Natural killer cell (primary cell): Measurements from ENCODE around the gene CYTL1. TPM values are rescaled to one million over a fixed set of nuclear protein-coding genes. Genes with fewer than 3 reads are reported as not detected.

Source experiments
- ATAC-seq, 3 donors: fragments of 150-1000 bp in 2 of 3; fragments of 200-7000 bp in 1 of 3; cut with Tn5 transposase; 1 replicate in 1 of 3; 2 replicates in 2 of 3; pipeline ENCODE4 v1.10.0; 2021; ENCODE audit warnings: mild to moderate bottlenecking in 2 of 3, moderate library complexity in 2 of 3
- DNase-seq, 2 donors: peaks; one replicate each; pipeline versions ENCODE4 v3.0.0 to v3.0.0-alpha.2; 2013 to 2021; ENCODE audit warnings: mixed read lengths in 1 of 2
- H3K27ac ChIP-seq: one replicate; pipeline ENCODE4 v1.5.1; 2013; ENCODE audit warnings: mild to moderate bottlenecking, low read length
- H3K27me3 ChIP-seq: one replicate; pipeline ENCODE4 v1.6.1; 2013; ENCODE audit warnings: low read length; ENCODE audit not compliant: control insufficient read depth, insufficient read depth
- H3K36me3 ChIP-seq: one replicate; pipeline ENCODE4 v1.6.1; 2013; ENCODE audit warnings: low read length; ENCODE audit not compliant: control insufficient read depth, insufficient read depth
- H3K4me1 ChIP-seq: one replicate; pipeline ENCODE4 v1.6.1; 2013; ENCODE audit warnings: low read length; ENCODE audit not compliant: control insufficient read depth, insufficient read depth
- H3K4me3 ChIP-seq: one replicate; pipeline ENCODE4 v1.5.1; 2013; ENCODE audit warnings: low read length
- H3K9me3 ChIP-seq: one replicate; pipeline ENCODE4 v1.6.1; 2013; ENCODE audit warnings: low read length; ENCODE audit not compliant: control insufficient read depth, insufficient read depth
- H3K27ac Mint-ChIP-seq, 2 donors: one replicate each; pipeline ENCODE4 v1.8.0; 2022; ENCODE audit warnings: mild to moderate bottlenecking in 2 of 2, mixed read lengths in 2 of 2, moderate library complexity in 1 of 2
- H3K27me3 Mint-ChIP-seq, 2 donors: one replicate each; pipeline ENCODE4 v1.8.0; 2022; ENCODE audit warnings: low read depth in 2 of 2, mixed read lengths in 2 of 2
- H3K36me3 Mint-ChIP-seq: one replicate; pipeline ENCODE4 v1.8.0; 2022; ENCODE audit warnings: mixed read lengths
- H3K4me1 Mint-ChIP-seq, 2 donors: one replicate each; pipeline ENCODE4 v1.8.0; 2022; ENCODE audit warnings: mixed read lengths in 2 of 2
- H3K4me3 Mint-ChIP-seq: one replicate; pipeline ENCODE4 v1.8.0; 2022; ENCODE audit warnings: mild to moderate bottlenecking, moderate library complexity, mixed read lengths
- H3K9me3 Mint-ChIP-seq, 2 donors: one replicate each; pipeline ENCODE4 v1.8.0; 2022; ENCODE audit warnings: mixed read lengths in 2 of 2
- WGBS: methylation state at CpG from one replicate; pipeline ENCODE4 v1.1.7; 2013; ENCODE audit warnings: missing lambda C conversion rate; ENCODE audit not compliant: insufficient coverage; 5-methylcytosine and 5-hydroxymethylcytosine counted together
- intact Hi-C: fragments of 100-400 bp; cut with micrococcal nuclease; formaldehyde crosslinking; loops from one replicate; pipeline ENCODE4 v1.14.2; 2022
- total RNA-seq, 4 donors: library from RNA; stranded (reverse); fragments of 120-200 nt in 1 of 4; gene quantifications; one replicate each; pipeline versions ENCODE4 v1.2.3 to v1.2.4, GENCODE V29; 2013 to 2022
- TF ChIP-seq, protein P1 (sequence below): fragments of 200-600 bp; IDR thresholded peaks from one replicate; pipeline ENCODE4 v1.8.0; 2022; ENCODE audit warnings: antibody characterized with exemption

CYTL1 gene
- total RNA-seq, 3 donors from 2014 or later (not counting 1 experiment from before 2014, with no cell fraction given), result 1.00 to 4.4 (median 1.9) TPM

DNA sequence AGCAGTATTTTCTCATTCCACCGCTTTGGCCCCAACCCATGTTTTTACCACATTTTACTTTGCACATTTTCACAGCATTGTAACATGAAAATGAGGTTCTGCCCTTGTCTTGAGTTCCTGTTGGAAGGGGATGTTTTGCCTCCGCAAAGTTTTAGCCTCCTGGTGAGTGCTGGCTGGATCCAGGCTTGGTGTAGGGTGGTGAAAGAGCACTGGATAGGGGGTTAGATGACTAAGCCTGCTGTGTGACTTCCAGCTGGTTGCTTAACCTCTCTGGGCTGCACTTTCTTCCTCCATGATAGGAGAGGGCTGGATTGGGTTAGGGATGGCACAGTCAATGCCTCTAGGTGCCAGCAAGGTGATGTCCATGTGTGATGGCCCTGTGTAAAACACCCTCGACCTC lies 28.9 kb downstream of the CYTL1 start:
- H3K4me1 ChIP-seq, result peaks cover 22% of the 10 kb centered on the region
- Mint-ChIP-seq H3K36me3 (no peaks in the 10 kb centered on the region), H3K4me1 (peaks cover 39 to 48% of the 10 kb centered on the region in 2 donors), H3K27ac (peak overlapping the region; percentile 84), H3K27me3 (peaks cover 12 to 16% of the 10 kb centered on the region in 2 donors), H3K4me3 (no peak overlapping the region), H3K9me3 (no peaks in the 10 kb centered on the region)
- H3K27ac ChIP-seq, result peak overlapping the region; percentile 67
- TF ChIP-seq, protein P1, sequence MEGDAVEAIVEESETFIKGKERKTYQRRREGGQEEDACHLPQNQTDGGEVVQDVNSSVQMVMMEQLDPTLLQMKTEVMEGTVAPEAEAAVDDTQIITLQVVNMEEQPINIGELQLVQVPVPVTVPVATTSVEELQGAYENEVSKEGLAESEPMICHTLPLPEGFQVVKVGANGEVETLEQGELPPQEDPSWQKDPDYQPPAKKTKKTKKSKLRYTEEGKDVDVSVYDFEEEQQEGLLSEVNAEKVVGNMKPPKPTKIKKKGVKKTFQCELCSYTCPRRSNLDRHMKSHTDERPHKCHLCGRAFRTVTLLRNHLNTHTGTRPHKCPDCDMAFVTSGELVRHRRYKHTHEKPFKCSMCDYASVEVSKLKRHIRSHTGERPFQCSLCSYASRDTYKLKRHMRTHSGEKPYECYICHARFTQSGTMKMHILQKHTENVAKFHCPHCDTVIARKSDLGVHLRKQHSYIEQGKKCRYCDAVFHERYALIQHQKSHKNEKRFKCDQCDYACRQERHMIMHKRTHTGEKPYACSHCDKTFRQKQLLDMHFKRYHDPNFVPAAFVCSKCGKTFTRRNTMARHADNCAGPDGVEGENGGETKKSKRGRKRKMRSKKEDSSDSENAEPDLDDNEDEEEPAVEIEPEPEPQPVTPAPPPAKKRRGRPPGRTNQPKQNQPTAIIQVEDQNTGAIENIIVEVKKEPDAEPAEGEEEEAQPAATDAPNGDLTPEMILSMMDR, result no peak
- no peaks in the 10 kb centered on the region for H3K36me3 ChIP-seq
- DNase-seq (no peak), ATAC-seq (peak in 1 of 3 donors; percentile 6)
- intact Hi-C loops, result loop anchor here (5.0 to 10.0 kb wide), 3 partner anchors 48 to 824 kb away; no protein-coding TSS in a partner anchor
- no peak overlapping the region for H3K4me3 ChIP-seq
- H3K9me3 ChIP-seq, result no peaks in the 10 kb centered on the region
- no peaks in the 10 kb centered on the region for H3K27me3 ChIP-seq
- 68% methylated on average over 3 of the region's 3 CpGs for WGBS

DNA sequence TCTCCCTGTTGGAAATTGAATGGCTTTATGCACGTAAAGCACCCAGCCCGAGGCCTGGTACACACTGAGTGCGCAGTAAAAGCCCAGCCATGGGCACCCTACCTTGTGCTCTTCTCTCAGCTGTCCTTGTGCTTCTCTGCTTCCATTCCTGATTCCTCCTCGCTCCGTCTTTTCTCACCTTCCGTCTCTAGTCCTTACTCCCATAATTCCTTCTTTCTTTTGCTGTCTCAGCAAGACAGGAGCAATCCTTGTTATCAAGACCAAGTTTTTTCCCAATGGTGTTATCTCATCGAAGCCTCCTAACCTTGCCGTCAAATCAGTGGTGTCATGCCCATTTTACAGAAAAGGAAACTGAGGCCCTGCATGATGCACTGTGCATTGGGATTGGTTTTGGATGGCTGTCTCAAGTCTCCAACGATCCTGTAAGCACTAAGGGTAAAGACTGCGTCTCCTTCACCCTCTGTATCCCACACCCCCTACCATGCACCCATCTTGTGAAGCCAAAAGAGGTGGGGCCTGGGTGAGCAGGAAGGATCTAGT lies 30.1 kb downstream of the CYTL1 start:
- no peaks in the 10 kb centered on the region for H3K9me3 ChIP-seq
- intact Hi-C loops, result no loop called here
- Mint-ChIP-seq H3K4me3 (no peak overlapping the region), H3K36me3 (no peaks in the 10 kb centered on the region), H3K9me3 (no peaks in the 10 kb centered on the region), H3K27me3 (peaks cover 4 to 6% of the 10 kb centered on the region in 2 donors), H3K4me1 (peaks cover 29 to 43% of the 10 kb centered on the region in 2 donors), H3K27ac (no peak overlapping the region)
- H3K36me3 ChIP-seq, result no peaks in the 10 kb centered on the region
- 89% methylated on average over 9 of the region's 10 CpGs for WGBS
- ATAC-seq (no peak), DNase-seq (no peak)
- no peaks in the 10 kb centered on the region for H3K27me3 ChIP-seq
- H3K4me1 ChIP-seq, result peaks cover 17% of the 10 kb centered on the region
- no peak overlapping the region for H3K4me3 ChIP-seq
- TF ChIP-seq, protein P1, result no peak
- H3K27ac ChIP-seq, result no peak overlapping the region

DNA sequence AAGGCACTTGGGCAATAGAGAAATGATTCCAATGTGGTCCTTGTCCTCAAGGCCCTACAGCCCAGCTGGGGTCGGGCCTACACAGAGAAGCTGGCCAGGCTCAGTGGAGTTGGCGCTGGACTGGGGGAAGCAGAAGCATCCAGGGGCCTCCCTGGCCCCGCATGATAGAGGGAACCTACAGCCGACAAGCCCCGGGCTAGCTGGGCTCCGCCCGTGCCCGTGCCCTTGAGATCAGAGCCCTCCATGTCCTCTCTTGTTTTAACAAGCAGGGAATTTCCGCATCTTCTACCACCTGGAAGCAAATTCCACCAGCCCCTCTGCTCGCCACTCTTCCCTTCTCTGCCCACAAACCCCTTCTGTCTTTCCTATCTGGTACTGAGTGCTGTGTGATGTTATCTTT lies 31.6 kb downstream of the CYTL1 start:
- no peak overlapping the region for H3K27ac ChIP-seq
- DNase-seq (no peak), ATAC-seq (no peak)
- Mint-ChIP-seq H3K27ac (peak overlapping the region in 1 of 2 donors; percentile 15), H3K27me3 (no peaks in the 10 kb centered on the region), H3K9me3 (no peaks in the 10 kb centered on the region), H3K4me1 (peaks cover 27 to 34% of the 10 kb centered on the region in 2 donors), H3K36me3 (no peaks in the 10 kb centered on the region), H3K4me3 (no peak overlapping the region)
- WGBS, result 90% methylated on average over 9 of the region's 10 CpGs
- TF ChIP-seq, protein P1, result no peak
- no peak overlapping the region for H3K4me3 ChIP-seq
- H3K9me3 ChIP-seq, result no peaks in the 10 kb centered on the region
- intact Hi-C loops, result no loop called here
- peaks cover 17% of the 10 kb centered on the region for H3K4me1 ChIP-seq
- no peaks in the 10 kb centered on the region for H3K27me3 ChIP-seq
- H3K36me3 ChIP-seq, result no peaks in the 10 kb centered on the region

DNA sequence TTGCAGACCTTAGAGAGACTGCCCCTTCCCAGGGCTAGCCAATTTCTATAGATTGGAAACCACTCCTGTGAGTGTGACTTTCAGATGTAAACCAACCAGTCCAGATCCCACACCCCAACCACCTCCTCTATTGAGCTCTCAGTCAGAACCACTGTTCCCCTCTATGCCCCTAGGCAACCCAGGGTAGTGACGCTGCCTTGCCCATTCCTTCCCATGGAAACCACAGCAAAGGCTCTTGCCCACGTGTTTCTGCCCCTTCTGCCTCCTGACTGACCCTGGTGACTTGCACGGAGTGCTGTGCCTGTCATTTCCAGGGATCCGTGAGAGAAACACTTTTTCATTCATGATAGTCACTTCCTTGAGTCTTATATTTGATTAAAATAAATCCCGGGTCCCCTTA lies 32.4 kb downstream of the CYTL1 start:
- H3K9me3 Mint-ChIP-seq, result no peaks in the 10 kb centered on the region
- H3K27me3 ChIP-seq, result no peaks in the 10 kb centered on the region
- TF ChIP-seq, protein P1, result no peak
- no peaks in the 10 kb centered on the region for H3K9me3 ChIP-seq
- H3K4me3 Mint-ChIP-seq, result no peak overlapping the region
- peaks cover 0 to 4% of the 10 kb centered on the region in 2 donors for H3K27me3 Mint-ChIP-seq
- intact Hi-C loops, result no loop called here
- H3K4me1 Mint-ChIP-seq, result peaks cover 25 to 31% of the 10 kb centered on the region in 2 donors
- H3K36me3 Mint-ChIP-seq, result no peaks in the 10 kb centered on the region
- ATAC-seq (no peak), DNase-seq (no peak)
- peaks cover 17% of the 10 kb centered on the region for H3K4me1 ChIP-seq
- H3K36me3 ChIP-seq, result no peaks in the 10 kb centered on the region
- WGBS, result 69% methylated on average over 5 of the region's 5 CpGs
- peak overlapping the region in 1 of 2 donors; percentile 47 for H3K27ac Mint-ChIP-seq
- H3K27ac ChIP-seq, result no peak overlapping the region
- no peak overlapping the region for H3K4me3 ChIP-seq
